VCaP (cell line): Measurements from ENCODE around the gene PPFIBP2.

Source experiments
- H3K27ac ChIP-seq: fragments of 450-650 bp; 2 replicates; pipeline ENCODE4 v1.5.1; 2017
- CTCF ChIP-seq: fragments of 450-650 bp; conservative IDR thresholded peaks from 2 replicates; pipeline ENCODE4 v1.5.1; 2017; ENCODE audit warnings: mild to moderate bottlenecking, moderate library complexity

The PPFIBP2 gene

GRCh38 chr11:7513234-7514098 lies at the start of gene PPFIBP2:
PPFIBP2 (plus strand) TSS chr11:7513999; CDS start chr11:7549476, 35,477 bp downstream.
- TF ChIP-seq CTCF = peak; percentile 80
- peak within 1 kb of the TSS; percentile 85 for H3K27ac ChIP-seq

- no peak overlapping the region for H3K27ac ChIP-seq
- no peak for TF ChIP-seq CTCF
These were observed 46.1 kb upstream of the PPFIBP2 start for GRCh38 chr11:7467652-7468051.

GRCh38 chr11:7469351-7469865 lies 44.4 kb upstream of the PPFIBP2 start:
- TF ChIP-seq CTCF = no peak
- no peak overlapping the region for H3K27ac ChIP-seq

GRCh38 chr11:7471071-7471470 lies 42.7 kb upstream of the PPFIBP2 start:
- TF ChIP-seq CTCF = no peak
- H3K27ac ChIP-seq = no peak overlapping the region

- TF ChIP-seq CTCF = no peak
- H3K27ac ChIP-seq = no peak overlapping the region
These were observed 40.1 kb upstream of the PPFIBP2 start for GRCh38 chr11:7473717-7474116.

GRCh38 chr11:7480113-7480512 lies 33.7 kb upstream of the PPFIBP2 start:
- no peak for TF ChIP-seq CTCF
- H3K27ac ChIP-seq = no peak overlapping the region

GRCh38 chr11:7484131-7484530 lies 29.7 kb upstream of the PPFIBP2 start:
- no peak for TF ChIP-seq CTCF
- no peak overlapping the region for H3K27ac ChIP-seq
